Fibroblast of upper back skin (primary cell): ENCODE results near the gene RPS6KB2.
"Not testable (repeated sequence)": the region's sequence is repeated elsewhere in the genome, so short reads cannot be mapped to it uniquely, and the experiment has no call there.

ENCODE experiments used
- DNase-seq: peaks from one replicate; pipeline ENCODE4 v3.0.0-alpha.2; 2013

Gene RPS6KB2

GRCh38 chr11:67397986-67398660, 30.2 kb upstream of the RPS6KB2 start:
- DNase-seq = no peak

GRCh38 chr11:67398661-67399563, 29.4 kb upstream of the RPS6KB2 start:
- no peak for DNase-seq

DNA sequence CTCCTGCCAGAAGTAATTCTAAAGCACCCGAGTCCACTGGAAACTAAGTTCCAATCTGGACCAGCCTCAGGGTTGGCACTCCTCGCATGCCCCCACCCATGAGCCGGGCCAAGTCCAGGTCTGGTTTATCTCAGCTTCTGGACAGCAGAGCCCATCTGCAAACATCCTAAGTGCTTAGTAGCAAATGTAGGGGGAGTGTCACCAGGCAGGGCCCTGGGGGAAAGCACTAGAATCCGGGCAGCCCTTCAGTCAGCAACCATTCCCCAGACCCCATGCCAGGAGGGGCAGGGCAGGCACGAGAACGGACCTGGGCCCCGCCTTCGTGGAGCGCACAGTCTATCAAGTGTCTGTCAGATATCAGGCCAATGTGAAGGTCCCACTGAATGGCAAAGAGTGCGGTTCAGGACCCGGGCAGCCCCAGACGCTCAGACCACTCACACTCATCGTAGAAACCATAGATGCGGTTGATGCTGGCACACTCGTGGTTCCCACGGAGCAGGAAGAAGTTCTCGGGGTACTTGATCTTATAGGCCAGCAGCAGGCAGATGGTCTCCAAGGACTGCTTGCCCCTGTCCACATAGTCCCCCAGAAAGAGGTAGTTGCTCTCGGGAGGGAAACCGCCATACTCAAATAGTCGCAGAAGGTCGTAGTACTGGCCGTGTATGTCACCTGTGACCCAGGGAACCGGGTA, 27.9 kb upstream of the RPS6KB2 start:
- DNase-seq = no peak

DNA sequence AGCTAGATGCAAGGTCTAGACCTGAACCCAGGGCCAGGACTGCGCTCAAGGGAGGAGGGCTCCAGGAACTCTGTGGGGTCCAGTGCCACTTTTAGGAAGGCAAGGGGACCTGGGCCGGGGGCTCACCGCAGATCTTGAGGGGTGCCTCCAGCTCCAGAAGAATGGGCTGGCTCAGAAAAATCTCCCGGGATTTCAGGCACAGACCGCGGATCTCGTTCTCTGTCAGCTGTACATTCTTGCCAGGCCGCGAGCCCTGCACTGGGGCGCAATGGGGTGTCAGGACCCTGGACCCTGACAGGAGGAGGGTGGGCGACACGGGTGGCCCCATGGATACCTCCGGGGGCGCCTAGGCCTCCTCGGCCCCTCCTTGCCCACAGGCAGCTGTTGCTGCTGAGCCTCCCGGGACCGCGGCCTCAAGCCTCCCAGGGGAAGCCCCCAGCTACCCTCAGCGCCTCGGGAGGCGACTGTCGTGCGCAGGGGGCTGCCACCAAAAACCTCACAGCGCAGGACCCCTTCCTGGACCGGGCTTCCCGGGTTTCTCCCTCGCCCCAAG, 27.3 kb upstream of the RPS6KB2 start:
- no peak for DNase-seq

GRCh38 chr11:67401495-67402191, 26.7 kb upstream of the RPS6KB2 start, which contains the start of gene PPP1CA:
PPP1CA (minus strand) TSS chr11:67401858; CDS start chr11:67401782, 76 bp downstream.
- DNase-seq = peak; percentile 87

DNA sequence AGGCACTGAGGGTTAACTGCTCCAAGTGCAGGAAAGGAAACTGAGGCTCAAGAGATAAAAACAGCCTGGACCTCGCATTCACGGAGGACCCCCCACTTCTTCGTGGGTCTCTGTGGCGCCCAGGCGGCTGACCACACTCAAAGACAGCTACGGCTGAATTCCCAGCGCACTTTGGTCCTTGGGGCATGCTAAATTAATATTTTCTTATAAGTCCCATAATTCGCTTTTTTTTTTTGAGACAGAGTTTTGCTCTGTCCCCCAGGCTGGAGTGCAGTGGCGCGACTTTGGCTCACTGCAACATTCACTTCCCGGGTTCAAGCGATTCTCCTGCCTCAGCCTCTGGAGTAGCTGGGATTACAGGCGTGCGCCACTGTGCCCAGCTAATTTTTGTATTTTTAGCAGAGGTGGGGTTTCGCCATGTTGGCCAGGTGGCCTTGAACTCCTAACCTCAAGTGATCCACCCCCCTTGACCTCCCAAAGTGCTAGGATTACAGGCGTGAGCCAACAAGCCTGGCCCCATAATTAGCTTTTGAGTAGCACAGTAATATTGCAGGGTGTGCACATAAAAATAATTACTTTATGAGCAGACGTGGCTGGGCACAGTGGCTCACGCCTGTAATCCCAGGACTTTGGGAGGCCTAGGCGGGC, 26.0 kb upstream of the RPS6KB2 start:
- not testable (repeated sequence) for DNase-seq

DNA sequence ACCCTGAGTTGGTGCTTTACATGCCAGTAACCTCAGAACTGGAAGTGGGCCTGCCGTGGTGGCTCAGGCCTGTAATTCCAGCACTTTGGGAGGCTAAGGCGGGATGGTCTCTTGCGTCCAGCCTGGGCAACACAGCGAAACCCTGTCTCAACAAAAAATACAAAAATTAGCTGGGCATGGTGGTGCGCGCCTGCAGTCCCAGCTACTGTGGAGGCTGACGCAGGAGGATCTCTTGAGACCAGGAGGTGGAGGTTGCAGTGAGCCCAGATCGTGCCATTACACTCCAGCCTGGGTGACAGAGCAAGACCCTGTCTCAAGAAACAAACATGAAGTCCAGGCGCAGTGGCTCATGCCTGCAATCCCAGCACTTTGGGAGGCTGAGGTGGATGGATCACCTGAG, 25.2 kb upstream of the RPS6KB2 start:
- not testable (repeated sequence) for DNase-seq

- DNase-seq = no peak
Observed at GRCh38 chr11:67404515-67405195, 23.6 kb upstream of the RPS6KB2 start.

DNA sequence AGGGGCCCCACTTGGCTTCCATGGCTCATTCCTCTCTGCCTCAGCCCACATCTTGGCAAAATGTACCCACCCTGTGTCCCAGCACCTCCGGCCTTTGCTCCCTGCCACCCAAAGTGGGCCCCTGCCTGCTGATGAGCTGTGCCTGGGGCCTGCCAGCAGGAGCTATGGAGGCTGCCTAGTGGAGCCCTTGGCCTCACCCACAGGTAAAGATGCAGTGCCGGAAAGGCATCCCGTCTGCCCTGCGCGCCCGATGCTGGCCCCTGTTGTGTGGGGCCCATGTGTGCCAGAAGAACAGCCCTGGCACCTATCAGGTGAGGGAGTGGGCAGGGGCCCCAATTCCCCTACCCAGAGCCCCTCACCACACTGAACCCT, 23.1 kb upstream of the RPS6KB2 start:
- DNase-seq = no peak

DNA sequence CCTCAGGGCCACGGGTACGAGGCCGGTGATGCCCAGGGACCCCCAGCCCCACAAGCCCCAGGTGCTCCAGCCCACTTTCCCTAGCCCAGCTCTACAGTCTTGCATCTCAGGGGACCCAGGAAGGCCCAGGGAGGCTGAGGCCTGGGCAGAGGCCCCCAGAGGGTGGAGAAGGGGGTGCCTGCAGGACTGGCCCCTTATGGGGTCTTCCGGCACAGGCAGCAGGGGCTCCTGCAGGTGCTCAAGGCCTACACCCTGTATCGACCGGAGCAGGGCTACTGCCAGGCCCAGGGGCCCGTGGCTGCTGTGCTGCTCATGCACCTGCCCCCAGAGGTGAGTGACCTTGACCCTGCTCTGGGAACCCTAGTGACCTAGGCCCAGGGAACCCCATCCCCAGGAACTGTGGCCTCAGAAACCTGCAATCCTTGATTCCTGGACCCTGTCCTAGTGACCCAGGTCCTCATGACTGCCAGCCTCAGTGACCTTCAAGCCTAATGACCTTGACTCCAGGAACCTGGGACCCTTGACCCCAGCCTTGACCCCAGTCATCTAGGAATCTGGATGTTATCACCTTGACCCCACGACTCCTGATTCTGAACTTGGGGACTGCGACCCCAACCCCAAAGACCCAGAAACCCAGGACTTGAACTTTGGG, 22.5 kb upstream of the RPS6KB2 start:
- no peak for DNase-seq

DNA sequence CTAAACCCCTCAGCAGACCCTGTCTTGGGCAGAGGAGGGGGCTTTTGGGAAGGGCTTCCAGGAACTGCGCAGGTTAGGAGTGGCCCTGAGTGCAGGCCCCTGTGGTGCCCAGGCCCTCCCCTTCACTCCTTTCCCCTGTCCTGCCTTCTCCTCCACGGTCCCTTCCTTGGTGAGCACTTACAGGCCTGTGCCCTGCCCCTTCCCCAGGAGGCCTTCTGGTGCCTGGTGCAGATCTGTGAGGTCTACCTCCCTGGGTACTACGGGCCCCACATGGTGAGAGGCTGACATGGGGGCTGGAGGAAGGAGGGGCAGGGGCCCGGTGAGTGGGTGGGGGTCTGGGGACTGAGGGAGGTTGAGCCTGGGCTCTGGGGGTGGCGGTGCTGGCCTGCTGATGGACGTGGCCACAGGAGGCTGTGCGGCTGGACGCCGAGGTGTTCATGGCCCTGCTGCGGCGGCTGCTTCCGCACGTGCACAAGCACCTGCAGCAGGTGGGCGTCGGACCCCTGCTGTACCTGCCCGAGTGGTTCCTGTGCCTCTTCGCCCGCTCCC, 21.8 kb upstream of the RPS6KB2 start:
- no peak for DNase-seq

DNA sequence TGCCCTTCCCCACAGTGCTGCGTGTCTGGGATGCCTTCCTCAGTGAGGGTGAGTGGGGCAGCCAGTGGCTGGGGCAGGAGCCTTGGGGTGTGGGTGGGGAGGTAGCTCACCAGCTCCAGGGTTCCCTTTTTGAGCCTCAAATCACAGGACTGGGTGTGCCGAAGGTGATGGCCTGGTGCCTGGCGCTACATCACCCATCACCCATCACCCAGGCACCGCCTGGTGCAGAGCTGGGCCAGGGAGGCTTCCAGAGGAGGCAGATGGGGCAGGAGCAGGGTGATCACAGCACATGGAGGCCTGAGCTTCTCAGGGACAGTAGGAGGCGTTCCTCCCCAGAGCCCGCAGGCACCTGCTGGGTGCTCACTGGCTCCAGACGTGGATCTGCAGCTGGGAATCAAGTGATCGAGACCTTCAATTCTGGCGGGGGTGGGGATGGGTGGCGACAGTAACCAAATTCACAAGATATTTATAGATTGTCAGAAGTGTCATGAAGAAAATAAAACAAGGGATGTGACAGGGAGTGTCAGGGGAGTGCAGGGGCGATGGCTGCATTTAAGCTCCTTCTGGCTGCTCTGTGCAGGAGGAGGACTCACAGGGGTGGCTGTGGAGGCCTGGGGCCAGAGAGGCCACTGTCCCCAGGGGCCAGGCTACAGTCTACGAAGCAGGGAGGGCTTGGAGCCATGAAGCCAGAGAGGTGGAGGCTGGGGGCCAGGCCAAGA, 21.2 kb upstream of the RPS6KB2 start:
- DNase-seq = no peak

DNA sequence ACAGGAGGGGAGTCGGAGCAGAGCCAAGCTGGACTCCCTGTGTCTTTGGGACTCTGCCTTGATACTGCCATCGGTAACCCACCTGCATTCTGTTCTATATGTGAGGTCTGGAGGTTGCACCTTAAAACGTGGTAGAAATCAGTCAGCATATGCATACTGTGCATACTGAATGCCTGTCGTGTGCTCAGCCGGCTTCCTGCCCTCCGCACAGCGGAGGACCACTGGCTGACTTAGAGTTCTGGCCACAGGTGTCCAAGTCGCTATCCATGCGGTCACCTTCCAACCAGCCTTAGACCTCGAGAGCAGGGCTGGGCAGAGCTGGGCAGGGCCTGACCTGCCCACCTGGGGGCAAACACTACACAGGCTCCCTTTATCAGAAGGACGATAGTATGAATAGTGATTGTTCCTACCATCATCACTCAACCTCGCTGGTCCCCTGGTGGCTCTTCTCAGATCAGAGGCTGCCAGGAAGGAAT, 20.6 kb upstream of the RPS6KB2 start:
- DNase-seq = no peak

GRCh38 chr11:67408437-67409200, 19.7 kb upstream of the RPS6KB2 start:
- DNase-seq = no peak

- no peak for DNase-seq
Observed at GRCh38 chr11:67409261-67409666, 19.0 kb upstream of the RPS6KB2 start.

DNA sequence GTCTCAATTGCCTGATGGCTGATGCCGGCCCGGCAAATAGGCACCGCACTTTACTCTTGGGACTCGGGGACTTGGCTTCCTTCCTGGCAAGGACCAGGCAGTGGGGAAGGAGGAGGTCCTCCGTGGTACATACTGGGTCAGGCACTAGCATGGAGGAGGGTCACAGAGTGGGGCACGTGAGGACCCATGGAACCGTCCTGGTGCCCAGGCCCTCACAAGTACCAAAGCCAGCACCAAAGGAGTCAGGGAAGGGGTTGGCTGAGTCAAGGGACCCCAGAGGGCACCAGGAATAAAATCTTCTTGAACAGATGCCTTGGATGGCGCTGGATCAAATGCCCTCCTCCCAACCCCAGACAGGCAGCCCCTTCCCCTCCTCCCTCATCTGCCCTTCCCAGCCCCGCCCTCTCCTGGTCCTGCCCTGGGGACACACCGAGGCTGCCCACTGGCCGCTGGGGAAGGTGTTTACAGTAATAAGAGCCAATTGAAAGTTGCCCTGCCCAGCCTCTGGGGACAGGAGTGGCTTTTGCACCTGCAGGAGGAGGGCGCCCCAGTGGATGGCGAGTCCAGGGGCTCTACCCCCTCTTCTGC, 18.4 kb upstream of the RPS6KB2 start:
- DNase-seq = no peak

GRCh38 chr11:67410369-67410831, 17.9 kb upstream of the RPS6KB2 start:
- DNase-seq = no peak
